SH-SY5Y (cell line): ENCODE measurements around the gene IL36G.

Source experiments
- GATA2 ChIP-seq: IDR thresholded peaks from 2 replicates; pipeline ENCODE4 v1.6.1; 2011; ENCODE audit warnings: mild to moderate bottlenecking, low read depth, low read length
- GATA3 ChIP-seq: IDR thresholded peaks from 2 replicates; pipeline ENCODE4 v1.6.1; 2011; ENCODE audit warnings: low read depth, mild to moderate bottlenecking, low read length, moderate library complexity

GRCh38 chr2:113018509-113018908 is 40.7 kb downstream of the IL36G start:
- TF ChIP-seq GATA2 (no peak), GATA3 (no peak)
